Activated naive CD4-positive, alpha-beta T cell treated with anti-CD3 and anti-CD28 coated beads for 36 hours (primary cell): Measurements from ENCODE around the gene UBASH3B. TPM values are rescaled to one million over a fixed set of nuclear protein-coding genes. Genes with fewer than 3 reads are reported as not detected.

ENCODE experiments used
- CTCF ChIA-PET: fragments of 350-600 bp; sonication (Branson Sonifier 250); formaldehyde crosslinking; loops from one replicate; lab custom pipeline; 2021; ENCODE audit warnings: antibody characterized with exemption; lab: Charles Lee
- DNase-seq: peaks from one replicate; pipeline ENCODE4 v3.0.0-alpha.2; 2020
- H3K27ac Mint-ChIP-seq: one replicate; pipeline ENCODE4 v1.8.0; 2021; ENCODE audit warnings: mild to moderate bottlenecking, mixed read lengths
- H3K27me3 Mint-ChIP-seq: one replicate; pipeline ENCODE4 v1.8.0; 2021; ENCODE audit warnings: low read depth, mixed read lengths
- H3K36me3 Mint-ChIP-seq: one replicate; pipeline ENCODE4 v1.8.0; 2021; ENCODE audit warnings: low read depth, mixed read lengths
- H3K4me1 Mint-ChIP-seq: one replicate; pipeline ENCODE4 v1.8.0; 2021; ENCODE audit warnings: low read depth, mixed read lengths
- H3K4me3 Mint-ChIP-seq: one replicate; pipeline ENCODE4 v1.8.0; 2021; ENCODE audit warnings: mild to moderate bottlenecking, moderate library complexity, mixed read lengths
- H3K9me3 Mint-ChIP-seq: one replicate; pipeline ENCODE4 v1.8.0; 2021; ENCODE audit warnings: mixed read lengths
- intact Hi-C: fragments of 100-400 bp; cut with micrococcal nuclease; formaldehyde crosslinking; loops from one replicate; pipeline ENCODE4 v1.15.1; 2023
- total RNA-seq, 2 experiments: library from RNA; stranded (reverse); gene quantifications; one replicate each; pipeline ENCODE4 v1.2.3, GENCODE V29; 2021

Gene UBASH3B
- total RNA-seq, 2 experiments from 2014 or later = 17.9 to 21.1 TPM

- Mint-ChIP-seq H3K27ac (peak overlapping the region; percentile 78), H3K27me3 (no peaks in the 10 kb centered on the region), H3K4me3 (no peak overlapping the region), H3K9me3 (no peaks in the 10 kb centered on the region), H3K4me1 (peaks cover 71% of the 10 kb centered on the region), H3K36me3 (peaks cover 4% of the 10 kb centered on the region)
- intact Hi-C loops = loop anchor here (5.0 kb wide), 3 partner anchors 154 to 1236 kb away; no protein-coding TSS in a partner anchor
- DNase-seq = no peak
- CTCF ChIA-PET = interaction anchor here (0.9 to 2.5 kb wide), 2 partner anchors 40 to 57 kb away, joined by 3 to 14 read pairs; no protein-coding TSS in a partner anchor
Observed at GRCh38 chr11:122698392-122698791, 42.9 kb downstream of the UBASH3B start.

GRCh38 chr11:122700666-122701065 lies 45.1 kb downstream of the UBASH3B start:
- no peaks in the 10 kb centered on the region for H3K9me3 Mint-ChIP-seq
- H3K4me3 Mint-ChIP-seq = no peak overlapping the region
- H3K4me1 Mint-ChIP-seq = peaks cover 66% of the 10 kb centered on the region
- H3K27ac Mint-ChIP-seq = no peak overlapping the region
- no peak for DNase-seq
- CTCF ChIA-PET = interaction anchor here (0.6 to 1.2 kb wide), 3 partner anchors 23 to 54 kb away, joined by 3 to 6 read pairs (median 3); no protein-coding TSS in a partner anchor
- peaks cover 3% of the 10 kb centered on the region for H3K36me3 Mint-ChIP-seq
- H3K27me3 Mint-ChIP-seq = no peaks in the 10 kb centered on the region
- intact Hi-C loops = no loop called here

- intact Hi-C loops = no loop called here
- no peak for DNase-seq
- CTCF ChIA-PET = interaction anchor here (1.2 to 1.3 kb wide), 2 partner anchors 54 to 151 kb away, joined by 3 read pairs; no protein-coding TSS in a partner anchor
- peaks cover 66% of the 10 kb centered on the region for H3K4me1 Mint-ChIP-seq
- H3K36me3 Mint-ChIP-seq = peaks cover 3% of the 10 kb centered on the region
- no peak overlapping the region for H3K4me3 Mint-ChIP-seq
- no peaks in the 10 kb centered on the region for H3K27me3 Mint-ChIP-seq
- no peaks in the 10 kb centered on the region for H3K9me3 Mint-ChIP-seq
- no peak overlapping the region for H3K27ac Mint-ChIP-seq
Observed at GRCh38 chr11:122701143-122701542, 45.6 kb downstream of the UBASH3B start.

GRCh38 chr11:122703541-122704272 lies 48.2 kb downstream of the UBASH3B start:
- Mint-ChIP-seq H3K4me3 (no peak overlapping the region), H3K36me3 (peaks cover 3% of the 10 kb centered on the region), H3K27me3 (no peaks in the 10 kb centered on the region), H3K27ac (peak overlapping the region; percentile 77), H3K9me3 (no peaks in the 10 kb centered on the region), H3K4me1 (peaks cover 50% of the 10 kb centered on the region)
- intact Hi-C loops = no loop called here
- DNase-seq = peak; percentile 22
- CTCF ChIA-PET = no interaction called here

GRCh38 chr11:122705396-122705795 lies 49.9 kb downstream of the UBASH3B start:
- peaks cover 37% of the 10 kb centered on the region for H3K4me1 Mint-ChIP-seq
- H3K27ac Mint-ChIP-seq = no peak overlapping the region
- H3K27me3 Mint-ChIP-seq = no peaks in the 10 kb centered on the region
- no peak for DNase-seq
- peaks cover 3% of the 10 kb centered on the region for H3K36me3 Mint-ChIP-seq
- no peak overlapping the region for H3K4me3 Mint-ChIP-seq
- intact Hi-C loops = no loop called here
- CTCF ChIA-PET = no interaction called here
- H3K9me3 Mint-ChIP-seq = no peaks in the 10 kb centered on the region

- peaks cover 3% of the 10 kb centered on the region for H3K36me3 Mint-ChIP-seq
- no peaks in the 10 kb centered on the region for H3K9me3 Mint-ChIP-seq
- intact Hi-C loops = no loop called here
- no peak for DNase-seq
- H3K27ac Mint-ChIP-seq = no peak overlapping the region
- H3K27me3 Mint-ChIP-seq = no peaks in the 10 kb centered on the region
- CTCF ChIA-PET = interaction anchor here (0.6 kb wide), 1 partner anchor 38 kb away, joined by 5 read pairs; no protein-coding TSS in a partner anchor
- H3K4me1 Mint-ChIP-seq = peaks cover 27% of the 10 kb centered on the region
- H3K4me3 Mint-ChIP-seq = no peak overlapping the region
Observed at GRCh38 chr11:122706291-122707088, 51.0 kb downstream of the UBASH3B start.

- peaks cover 24% of the 10 kb centered on the region for H3K4me1 Mint-ChIP-seq
- intact Hi-C loops = no loop called here
- H3K9me3 Mint-ChIP-seq = no peaks in the 10 kb centered on the region
- no peaks in the 10 kb centered on the region for H3K27me3 Mint-ChIP-seq
- peaks cover 3% of the 10 kb centered on the region for H3K36me3 Mint-ChIP-seq
- H3K4me3 Mint-ChIP-seq = no peak overlapping the region
- no peak for DNase-seq
- H3K27ac Mint-ChIP-seq = no peak overlapping the region
- CTCF ChIA-PET = no interaction called here
Observed at GRCh38 chr11:122707111-122707510, 51.6 kb downstream of the UBASH3B start.

GRCh38 chr11:122707901-122708300 lies 52.4 kb downstream of the UBASH3B start:
- no peaks in the 10 kb centered on the region for H3K27me3 Mint-ChIP-seq
- CTCF ChIA-PET = interaction anchor here (0.7 kb wide), 2 partner anchors 70 to 89 kb away, joined by 4 to 7 read pairs; no protein-coding TSS in a partner anchor
- DNase-seq = no peak
- H3K4me3 Mint-ChIP-seq = no peak overlapping the region
- intact Hi-C loops = no loop called here
- H3K9me3 Mint-ChIP-seq = no peaks in the 10 kb centered on the region
- H3K36me3 Mint-ChIP-seq = peaks cover 3% of the 10 kb centered on the region
- H3K4me1 Mint-ChIP-seq = peaks cover 24% of the 10 kb centered on the region
- H3K27ac Mint-ChIP-seq = no peak overlapping the region

GRCh38 chr11:122709039-122709760 lies 53.7 kb downstream of the UBASH3B start:
- CTCF ChIA-PET = interaction anchor here (1.1 kb wide), 1 partner anchor 81 kb away, joined by 3 read pairs; no protein-coding TSS in a partner anchor
- Mint-ChIP-seq H3K27ac (no peak overlapping the region), H3K4me1 (peaks cover 18% of the 10 kb centered on the region), H3K9me3 (no peaks in the 10 kb centered on the region), H3K4me3 (no peak overlapping the region), H3K27me3 (no peaks in the 10 kb centered on the region), H3K36me3 (peaks cover under 1% of the 10 kb centered on the region)
- intact Hi-C loops = no loop called here
- no peak for DNase-seq

GRCh38 chr11:122711362-122711761 lies 55.8 kb downstream of the UBASH3B start:
- no peaks in the 10 kb centered on the region for H3K36me3 Mint-ChIP-seq
- intact Hi-C loops = no loop called here
- DNase-seq = no peak
- H3K27ac Mint-ChIP-seq = no peak overlapping the region
- H3K9me3 Mint-ChIP-seq = no peaks in the 10 kb centered on the region
- H3K27me3 Mint-ChIP-seq = no peaks in the 10 kb centered on the region
- peaks cover 29% of the 10 kb centered on the region for H3K4me1 Mint-ChIP-seq
- CTCF ChIA-PET = interaction anchor here (0.8 to 1.2 kb wide), 2 partner anchors 44 to 83 kb away, joined by 3 to 4 read pairs; no protein-coding TSS in a partner anchor
- H3K4me3 Mint-ChIP-seq = no peak overlapping the region

GRCh38 chr11:122711831-122712381 lies 56.4 kb downstream of the UBASH3B start:
- intact Hi-C loops = no loop called here
- no peaks in the 10 kb centered on the region for H3K9me3 Mint-ChIP-seq
- H3K36me3 Mint-ChIP-seq = no peaks in the 10 kb centered on the region
- CTCF ChIA-PET = interaction anchor here (0.8 to 1.2 kb wide), 4 partner anchors 12 to 84 kb away, joined by 3 to 4 read pairs (median 4); no protein-coding TSS in a partner anchor
- no peak for DNase-seq
- no peaks in the 10 kb centered on the region for H3K27me3 Mint-ChIP-seq
- peaks cover 30% of the 10 kb centered on the region for H3K4me1 Mint-ChIP-seq
- H3K27ac Mint-ChIP-seq = no peak overlapping the region
- no peak overlapping the region for H3K4me3 Mint-ChIP-seq
